8988T (cell line): Measurements from ENCODE around the gene NBEAL2.
A peak's percentile ranks its signal among the peaks of the same experiment; 100 is the strongest.

ENCODE experiments used
- DNase-seq: peaks from one replicate; pipeline ENCODE4 v3.0.0; 2011

The NBEAL2 gene

GRCh38 chr3:46943237-46944187 is 36.0 kb upstream of the NBEAL2 start:
- no peak for DNase-seq

GRCh38 chr3:46944191-46944590 is 35.3 kb upstream of the NBEAL2 start:
- DNase-seq = no peak

GRCh38 chr3:46946416-46946815 is 33.0 kb upstream of the NBEAL2 start:
- DNase-seq = no peak

GRCh38 chr3:46946856-46947545 is 32.5 kb upstream of the NBEAL2 start:
- DNase-seq = peak; percentile 56

GRCh38 chr3:46947546-46947901 is 31.9 kb upstream of the NBEAL2 start:
- DNase-seq = no peak

- DNase-seq = no peak
Observed at GRCh38 chr3:46947981-46948791, 31.3 kb upstream of the NBEAL2 start.

GRCh38 chr3:46948830-46949671 is 30.4 kb upstream of the NBEAL2 start:
- no peak for DNase-seq

- DNase-seq = no peak
Observed at GRCh38 chr3:46950177-46950576, 29.3 kb upstream of the NBEAL2 start.

GRCh38 chr3:46950650-46951241 is 28.7 kb upstream of the NBEAL2 start:
- no peak for DNase-seq

GRCh38 chr3:46952813-46953212 is 26.7 kb upstream of the NBEAL2 start:
- no peak for DNase-seq

GRCh38 chr3:46953234-46954010 is 26.0 kb upstream of the NBEAL2 start:
- DNase-seq = no peak

GRCh38 chr3:46954178-46954577 is 25.3 kb upstream of the NBEAL2 start:
- DNase-seq = no peak

GRCh38 chr3:46955157-46955556 is 24.3 kb upstream of the NBEAL2 start:
- no peak for DNase-seq

GRCh38 chr3:46955801-46956259 is 23.6 kb upstream of the NBEAL2 start:
- no peak for DNase-seq

- no peak for DNase-seq
Observed at GRCh38 chr3:46957092-46957820, 22.2 kb upstream of the NBEAL2 start.

- no peak for DNase-seq
Observed at GRCh38 chr3:46958467-46959160, 20.9 kb upstream of the NBEAL2 start.

- DNase-seq = no peak
Observed at GRCh38 chr3:46959161-46959511, 20.3 kb upstream of the NBEAL2 start.

- DNase-seq = no peak
Observed at GRCh38 chr3:46960081-46960701, 19.3 kb upstream of the NBEAL2 start.

GRCh38 chr3:46960835-46961234 is 18.6 kb upstream of the NBEAL2 start:
- no peak for DNase-seq
